HepG2 (cell line): ENCODE results near the gene CLIP2. TPM values are rescaled to one million over a fixed set of nuclear protein-coding genes. Genes with fewer than 3 reads are reported as not detected.
A peak's percentile ranks its signal among the peaks of the same experiment; 100 is the strongest.
"Not testable (repeated sequence)": the region's sequence is repeated elsewhere in the genome, so short reads cannot be mapped to it uniquely, and the experiment has no call there.

Source experiments
- ATAC-seq: fragments of 200-7000 bp; cut with Tn5 transposase; 3 replicates; pipeline ENCODE4 v1.9.1; 2020; ENCODE audit warnings: mild to moderate bottlenecking, moderate library complexity
- BruUV-seq: library from RNA; stranded (reverse); fragments of 400-500 nt; replicated peaks from 2 replicates; lab custom pipeline; 2021; lab: Mats Ljungman, UMichigan
- CTCF ChIA-PET: fragments of 300-600 bp; formaldehyde crosslinking; extraction: SDS; loops from one replicate; lab custom pipeline; 2021; ENCODE audit warnings: low total read pairs, inconsistent platforms, low intra/inter-chr PET ratio; lab: Yijun Ruan, JAX
- POLR2A ChIA-PET: fragments of 350-600 bp; sonication (Branson Sonifier 250); formaldehyde crosslinking; loops from one replicate; lab custom pipeline; 2020; ENCODE audit warnings: antibody characterized with exemption, inconsistent platforms; lab: Yijun Ruan, JAX
- DNase-seq: peaks from one replicate; pipeline ENCODE4 v3.0.0-alpha.2; 2015; ENCODE audit warnings: low spot score
- FAIRE-seq: peaks from 3 replicates; lab custom pipeline; 2011; peaks lifted over from hg19 to GRCh38; lab: Jason Lieb, UNC
- H2AFZ ChIP-seq: one replicate; pipeline ENCODE4 v1.6.1; 2011; ENCODE audit warnings: low read length, inconsistent platforms
- H3K27ac ChIP-seq: fragments of 300-600 bp; 3 replicates; pipeline ENCODE4 v1.8.0; 2011; ENCODE audit warnings: mixed run types, mild to moderate bottlenecking, mixed read lengths, low read length, inconsistent platforms; ENCODE audit not compliant: insufficient read depth; ENCODE audit errors: extremely low read length
- H3K27me3 ChIP-seq, 2 experiments: fragments of 200-600 bp in 1 of 2; 2 replicates in 1 of 2; 3 replicates in 1 of 2; pipeline versions ENCODE4 v1.6.0 to v1.8.0; 2011; ENCODE audit warnings: low read length in 2 of 2, mild to moderate bottlenecking in 2 of 2, moderate library complexity in 2 of 2, inconsistent platforms in 1 of 2; ENCODE audit not compliant: insufficient read depth in 2 of 2, control insufficient read depth in 1 of 2
- H3K36me3 ChIP-seq, 2 experiments: fragments of 200-600 bp in 1 of 2; replicated peaks in 1 of 2; 2 replicates in 1 of 2; 3 replicates in 1 of 2; pipeline versions ENCODE4 v1.5.1 to v1.8.0; 2011; ENCODE audit warnings: low read length in 2 of 2, inconsistent platforms in 1 of 2; ENCODE audit not compliant: insufficient read depth in 2 of 2, control insufficient read depth in 1 of 2
- H3K4me1 ChIP-seq: 2 replicates; pipeline ENCODE4 v1.5.1; 2012; ENCODE audit warnings: low read length, inconsistent platforms; ENCODE audit not compliant: insufficient read depth
- H3K4me2 ChIP-seq: 2 replicates; pipeline ENCODE4 v1.6.0; 2011; ENCODE audit warnings: low read depth, low read length, inconsistent platforms
- H3K4me3 ChIP-seq, 3 experiments: fragments of 200-600 bp in 1 of 3; sonication (generic), shearing (Covaris generic) in 1 of 3; replicated peaks in 1 of 3; 2 replicates each; pipeline ENCODE4 v1.5.1; 2011 to 2016; ENCODE audit warnings: low read length in 3 of 3, inconsistent platforms in 2 of 3, low read depth in 2 of 3, mild to moderate bottlenecking in 2 of 3, control low read depth in 1 of 3, mixed read lengths in 1 of 3; ENCODE audit not compliant: insufficient read depth in 1 of 3
- H3K79me2 ChIP-seq: one replicate; pipeline ENCODE4 v1.6.1; 2011; ENCODE audit warnings: low read length, inconsistent platforms; ENCODE audit not compliant: insufficient read depth
- H3K9ac ChIP-seq: 2 replicates; pipeline ENCODE4 v1.6.0; 2011; ENCODE audit warnings: mild to moderate bottlenecking, low read depth, low read length, inconsistent platforms; ENCODE audit not compliant: insufficient read depth
- H3K9me3 ChIP-seq: 2 replicates; pipeline ENCODE4 v1.5.1; 2012; ENCODE audit warnings: mild to moderate bottlenecking, low read length
- H4K20me1 ChIP-seq: 2 replicates; pipeline ENCODE4 v1.6.0; 2011; ENCODE audit warnings: inconsistent platforms, mild to moderate bottlenecking, low read length, moderate library complexity; ENCODE audit not compliant: insufficient read depth
- AFF4 ChIP-seq: sonication (generic); formaldehyde crosslinking; IDR thresholded peaks from 2 replicates; pipeline ENCODE4 v1.4.0; 2020; ENCODE audit warnings: missing genetic modification reagents
- HBP1 ChIP-seq: IDR thresholded peaks from 2 replicates; pipeline ENCODE4 v1.6.1; 2016; ENCODE audit warnings: low read depth, control low read depth
- MAFG ChIP-seq: sonication (generic); formaldehyde crosslinking; IDR thresholded peaks from 2 replicates; pipeline ENCODE4 v1.5.1; 2020; ENCODE audit warnings: mild to moderate bottlenecking, missing genetic modification reagents
- RCOR2 ChIP-seq: IDR thresholded peaks from 2 replicates; pipeline ENCODE4 v1.6.1; 2016; ENCODE audit warnings: missing biosample characterization, missing genetic modification reagents
- TRIM24 ChIP-seq: sonication (generic); formaldehyde crosslinking; IDR thresholded peaks from 2 replicates; pipeline ENCODE4 v1.8.0; 2022; ENCODE audit warnings: mild to moderate bottlenecking, missing genetic modification reagents
- ZBTB38 ChIP-seq: sonication (generic); formaldehyde crosslinking; IDR thresholded peaks from 2 replicates; pipeline ENCODE4 v1.5.1; 2020; ENCODE audit warnings: mild to moderate bottlenecking, missing genetic modification reagents
- ZNF251 ChIP-seq: sonication (generic); formaldehyde crosslinking; IDR thresholded peaks from 2 replicates; pipeline ENCODE4 v1.9.0; 2021; ENCODE audit warnings: mild to moderate bottlenecking, missing genetic modification reagents
- ZNF766 ChIP-seq: sonication (generic); formaldehyde crosslinking; IDR thresholded peaks from 2 replicates; pipeline ENCODE4 v1.5.0; 2020; ENCODE audit warnings: missing genetic modification reagents, borderline replicate concordance
- WGBS: methylation state at CpG from one replicate; pipeline ENCODE4 v1.1.6; 2017; ENCODE audit warnings: low lambda C conversion rate; 5-methylcytosine and 5-hydroxymethylcytosine counted together
- in situ Hi-C: cut with HindIII; loops from 2 replicates; pipeline ENCODE4 v1.10.0; 2017; ENCODE audit warnings: low pct_unique_long_range_greater_than_20kb; ENCODE audit not compliant: extremely low pct_ligation_motif_present
- intact Hi-C: fragments of 100-400 bp; cut with micrococcal nuclease; formaldehyde crosslinking; loops from one replicate; pipeline ENCODE4 v1.10.0; 2022; ENCODE audit not compliant: unreplicated experiment
- polyA plus RNA-seq, 8 experiments: library from polyadenylated mRNA; depleted of rRNA in 3 of 8; stranded (reverse) in 7 of 8; unstranded in 1 of 8; fragments of >200 nt; fragmentation: Illumina TruSeq in 4 of 8; extraction: Trizol in 4 of 8; gene quantifications; 2 replicates each; pipeline versions ENCODE4 v1.2.1 to v1.2.3, GENCODE V29; 2011 to 2016; ENCODE audit warnings: low read depth in 4 of 8, missing spikeins in 1 of 8, mixed read lengths in 1 of 8; ENCODE audit not compliant: insufficient read depth in 1 of 8
- total RNA-seq, 5 experiments: library from RNA; depleted of rRNA; stranded (reverse); fragments of >200 nt; fragmentation: Illumina TruSeq; extraction: Trizol; gene quantifications; 2 replicates each; pipeline ENCODE4 v1.2.3, GENCODE V29; 2016; ENCODE audit warnings: low read depth in 1 of 5
- TF ChIP-seq, protein P1 (sequence below): sonication (generic); formaldehyde crosslinking; IDR thresholded peaks from 2 replicates; pipeline ENCODE4 v1.4.0; 2020; ENCODE audit warnings: missing genetic modification reagents
- TF ChIP-seq, protein P2 (sequence below): sonication (generic); formaldehyde crosslinking; IDR thresholded peaks from 2 replicates; pipeline ENCODE4 v1.9.0; 2021; ENCODE audit warnings: missing genetic modification reagents, mild to moderate bottlenecking, borderline replicate concordance
- TF ChIP-seq, protein P3 (sequence below): IDR thresholded peaks from 2 replicates; pipeline ENCODE4 v1.6.1; 2016; ENCODE audit warnings: mild to moderate bottlenecking

Gene CLIP2
- total and polyA plus RNA-seq, 2 of the 13 experiments (the other 11 are each of a cell fraction or from before 2014, with no cell fraction given) = 6.5 to 17.4 TPM

DNA sequence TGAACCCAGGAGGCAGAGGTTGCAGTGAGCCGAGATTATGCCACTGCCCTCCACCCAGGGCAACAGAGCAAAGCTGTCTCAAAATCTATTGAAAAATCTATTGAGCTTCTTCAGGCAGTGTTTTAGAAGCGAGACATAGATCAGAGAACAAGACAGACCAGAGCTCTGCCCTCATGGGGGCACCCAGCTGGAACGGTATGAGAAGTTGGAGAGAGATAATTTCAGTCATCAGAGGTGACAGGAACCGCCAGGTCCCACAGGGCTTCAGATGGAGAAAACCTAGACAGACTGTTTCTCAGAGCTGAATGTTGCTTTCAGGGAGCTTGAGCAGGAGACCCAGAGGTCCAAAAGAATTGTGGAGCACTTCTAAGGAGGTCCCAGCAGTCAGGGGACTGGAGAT is 150.3 kb downstream of the CLIP2 start (continued):
- TF ChIP-seq, protein P1, sequence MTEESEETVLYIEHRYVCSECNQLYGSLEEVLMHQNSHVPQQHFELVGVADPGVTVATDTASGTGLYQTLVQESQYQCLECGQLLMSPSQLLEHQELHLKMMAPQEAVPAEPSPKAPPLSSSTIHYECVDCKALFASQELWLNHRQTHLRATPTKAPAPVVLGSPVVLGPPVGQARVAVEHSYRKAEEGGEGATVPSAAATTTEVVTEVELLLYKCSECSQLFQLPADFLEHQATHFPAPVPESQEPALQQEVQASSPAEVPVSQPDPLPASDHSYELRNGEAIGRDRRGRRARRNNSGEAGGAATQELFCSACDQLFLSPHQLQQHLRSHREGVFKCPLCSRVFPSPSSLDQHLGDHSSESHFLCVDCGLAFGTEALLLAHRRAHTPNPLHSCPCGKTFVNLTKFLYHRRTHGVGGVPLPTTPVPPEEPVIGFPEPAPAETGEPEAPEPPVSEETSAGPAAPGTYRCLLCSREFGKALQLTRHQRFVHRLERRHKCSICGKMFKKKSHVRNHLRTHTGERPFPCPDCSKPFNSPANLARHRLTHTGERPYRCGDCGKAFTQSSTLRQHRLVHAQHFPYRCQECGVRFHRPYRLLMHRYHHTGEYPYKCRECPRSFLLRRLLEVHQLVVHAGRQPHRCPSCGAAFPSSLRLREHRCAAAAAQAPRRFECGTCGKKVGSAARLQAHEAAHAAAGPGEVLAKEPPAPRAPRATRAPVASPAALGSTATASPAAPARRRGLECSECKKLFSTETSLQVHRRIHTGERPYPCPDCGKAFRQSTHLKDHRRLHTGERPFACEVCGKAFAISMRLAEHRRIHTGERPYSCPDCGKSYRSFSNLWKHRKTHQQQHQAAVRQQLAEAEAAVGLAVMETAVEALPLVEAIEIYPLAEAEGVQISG (CRISPR knock-in tag) = no peak
- TF ChIP-seq ZNF251 (CRISPR knock-in tag) = no peak
- TF ChIP-seq, protein P2, sequence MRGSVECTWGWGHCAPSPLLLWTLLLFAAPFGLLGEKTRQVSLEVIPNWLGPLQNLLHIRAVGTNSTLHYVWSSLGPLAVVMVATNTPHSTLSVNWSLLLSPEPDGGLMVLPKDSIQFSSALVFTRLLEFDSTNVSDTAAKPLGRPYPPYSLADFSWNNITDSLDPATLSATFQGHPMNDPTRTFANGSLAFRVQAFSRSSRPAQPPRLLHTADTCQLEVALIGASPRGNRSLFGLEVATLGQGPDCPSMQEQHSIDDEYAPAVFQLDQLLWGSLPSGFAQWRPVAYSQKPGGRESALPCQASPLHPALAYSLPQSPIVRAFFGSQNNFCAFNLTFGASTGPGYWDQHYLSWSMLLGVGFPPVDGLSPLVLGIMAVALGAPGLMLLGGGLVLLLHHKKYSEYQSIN (CRISPR knock-in tag) = no peak
- TF ChIP-seq, protein P3, sequence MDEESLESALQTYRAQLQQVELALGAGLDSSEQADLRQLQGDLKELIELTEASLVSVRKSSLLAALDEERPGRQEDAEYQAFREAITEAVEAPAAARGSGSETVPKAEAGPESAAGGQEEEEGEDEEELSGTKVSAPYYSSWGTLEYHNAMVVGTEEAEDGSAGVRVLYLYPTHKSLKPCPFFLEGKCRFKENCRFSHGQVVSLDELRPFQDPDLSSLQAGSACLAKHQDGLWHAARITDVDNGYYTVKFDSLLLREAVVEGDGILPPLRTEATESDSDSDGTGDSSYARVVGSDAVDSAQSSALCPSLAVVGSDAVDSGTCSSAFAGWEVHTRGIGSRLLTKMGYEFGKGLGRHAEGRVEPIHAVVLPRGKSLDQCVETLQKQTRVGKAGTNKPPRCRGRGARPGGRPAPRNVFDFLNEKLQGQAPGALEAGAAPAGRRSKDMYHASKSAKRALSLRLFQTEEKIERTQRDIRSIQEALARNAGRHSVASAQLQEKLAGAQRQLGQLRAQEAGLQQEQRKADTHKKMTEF (CRISPR knock-in tag) = no peak
- TF ChIP-seq MAFG (CRISPR knock-in tag) = no peak
- TF ChIP-seq ZNF766 (CRISPR knock-in tag) = no peak
- TF ChIP-seq TRIM24 (CRISPR knock-in tag) = no peak
- TF ChIP-seq RCOR2 = no peak
- TF ChIP-seq AFF4 = no peak
- no peak for TF ChIP-seq HBP1 (CRISPR knock-in tag)
- no peak for TF ChIP-seq ZBTB38

- WGBS = 81% methylated on average over 3 of the region's 3 CpGs
- POLR2A ChIA-PET, in situ Hi-C loops: not testable (repeated sequence)
These were observed 150.9 kb downstream of the CLIP2 start for GRCh38 chr7:74440143-74440542.

More at GRCh38 chr7:74440143-74440542, 150.9 kb downstream of the CLIP2 start:
- H3K79me2 ChIP-seq, CTCF ChIA-PET, H3K9ac ChIP-seq, H4K20me1 ChIP-seq, FAIRE-seq, H3K36me3 ChIP-seq, H3K9me3 ChIP-seq, H3K27ac ChIP-seq, DNase-seq, intact Hi-C loops, H3K4me3 ChIP-seq, H3K4me2 ChIP-seq, BruUV-seq, H3K27me3 ChIP-seq, H2AFZ ChIP-seq: not testable (repeated sequence)
- ATAC-seq = 0 out of 3 replicates have a peak, but pooled peaks have one; percentile 12
- peaks cover 43% of the 10 kb centered on the region for H3K4me1 ChIP-seq
